Measurements from ENCODE around the gene IP6K1.
"Not testable (repeated sequence)": the region's sequence is repeated elsewhere in the genome, so short reads cannot be mapped to it uniquely, and the experiment has no call there.

IP6K1 gene

DNA sequence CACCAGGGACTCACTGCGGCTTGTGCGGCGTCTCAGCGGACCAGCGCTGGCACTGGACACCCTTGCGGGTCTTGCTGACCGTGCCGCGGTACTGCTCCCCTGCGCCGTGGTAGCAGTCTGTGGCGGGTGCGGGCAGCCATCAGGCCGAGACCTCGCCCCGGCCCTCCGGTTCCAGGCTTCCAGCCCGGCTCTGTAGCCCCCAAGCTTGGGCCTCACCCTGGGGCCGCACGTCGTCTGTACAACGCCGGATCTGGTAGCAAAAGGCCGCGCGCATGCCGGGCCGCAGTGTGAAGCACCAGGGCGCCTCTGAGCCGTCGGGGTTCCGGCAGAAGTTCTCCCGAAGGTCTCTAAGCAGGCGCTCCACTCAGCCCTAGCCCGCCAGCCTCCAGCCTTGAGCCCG, 100.5 kb downstream of the IP6K1 start:
- not testable (repeated sequence) for DNase-seq

- not testable (repeated sequence) for DNase-seq
Measured at GRCh38 chr3:49685103-49685502, 101.2 kb downstream of the IP6K1 start.

DNA sequence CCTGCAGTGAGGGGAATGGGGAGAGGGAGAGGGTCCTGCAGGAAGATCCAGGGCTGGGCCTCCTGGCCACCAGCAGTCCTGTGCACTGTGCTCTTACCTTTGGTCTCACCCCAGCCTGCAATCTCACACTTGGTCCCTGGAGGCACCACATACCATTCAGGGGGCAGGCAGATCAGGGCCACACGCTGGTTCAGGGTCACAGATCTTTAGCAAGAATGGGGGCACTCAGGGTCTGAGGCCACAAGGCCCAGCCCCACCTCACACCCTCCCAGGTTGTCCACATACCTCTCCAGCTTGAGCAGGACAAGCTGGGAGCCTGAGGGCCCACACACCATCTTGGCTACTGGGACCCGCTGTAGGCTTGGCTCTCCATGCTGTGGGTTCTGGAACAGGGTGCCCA, 101.9 kb downstream of the IP6K1 start:
- DNase-seq: not testable (repeated sequence)

- DNase-seq: no peak
Measured at GRCh38 chr3:49683162-49683561, 103.2 kb downstream of the IP6K1 start.

DNA sequence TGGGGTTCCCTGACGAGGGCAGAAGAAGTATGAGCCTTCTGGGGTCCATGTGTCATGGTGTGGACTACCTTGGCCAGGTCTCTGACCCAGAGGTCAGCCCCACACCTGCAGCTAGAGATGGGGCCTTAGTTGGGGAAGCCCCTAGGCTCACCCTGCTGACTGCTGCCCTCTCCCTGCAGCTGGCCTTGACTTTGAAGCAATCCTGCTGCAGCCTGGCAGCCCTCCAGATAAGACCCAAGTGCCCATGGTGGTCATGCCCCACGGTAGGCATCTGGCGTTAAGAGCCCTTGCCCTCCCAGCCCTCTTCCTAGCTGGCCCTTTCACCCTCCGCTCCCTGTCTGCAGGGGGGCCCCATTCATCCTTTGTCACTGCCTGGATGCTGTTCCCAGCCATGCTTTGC, 104.8 kb downstream of the IP6K1 start:
- DNase-seq: no peak

GRCh38 chr3:49681232-49681522, 105.2 kb downstream of the IP6K1 start:
- no peak for DNase-seq

- DNase-seq: no peak
Measured at GRCh38 chr3:49680493-49681231, 105.7 kb downstream of the IP6K1 start.

DNA sequence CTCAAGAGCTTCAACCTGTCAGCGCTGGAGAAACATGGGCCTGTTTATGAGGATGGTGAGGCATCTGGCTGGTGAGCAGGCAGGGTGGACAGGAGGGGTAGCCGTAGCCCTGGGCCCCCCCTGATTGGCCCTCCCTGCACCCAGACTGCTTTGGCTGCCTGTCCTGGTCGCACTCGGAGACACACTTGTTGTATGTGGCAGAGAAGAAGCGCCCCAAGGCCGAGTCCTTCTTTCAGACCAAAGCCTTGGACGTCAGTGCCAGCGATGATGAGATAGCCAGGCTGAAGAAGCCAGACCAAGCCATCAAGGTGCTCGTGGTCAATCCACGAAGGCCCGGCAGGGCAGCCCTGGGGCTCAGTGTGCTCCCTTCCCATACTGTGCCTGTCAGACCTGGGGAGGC, 110.4 kb downstream of the IP6K1 start:
- no peak for DNase-seq

- peak; percentile 23 for DNase-seq
Measured at GRCh38 chr3:49674497-49674983, 111.8 kb downstream of the IP6K1 start.
